Panc1 (cell line): ENCODE results near the gene CDK5RAP3.

ENCODE experiments used
- CTCF ChIP-seq: fragments of 450-650 bp; IDR thresholded peaks from 2 replicates; pipeline ENCODE4 v1.5.1; 2017; ENCODE audit warnings: mild to moderate bottlenecking
- POLR2AphosphoS5 ChIP-seq: IDR thresholded peaks from 2 replicates; pipeline ENCODE4 v1.6.1; 2012; ENCODE audit warnings: mild to moderate bottlenecking, low read depth, low read length, moderate library complexity
- REST ChIP-seq, 2 experiments: IDR thresholded peaks; 2 replicates each; pipeline ENCODE4 v1.6.1; 2011 to 2012; ENCODE audit warnings: low read depth in 2 of 2, control low read depth in 1 of 2, low read length in 1 of 2, mild to moderate bottlenecking in 1 of 2, moderate library complexity in 1 of 2; ENCODE audit not compliant: insufficient read depth in 1 of 2
- TCF7L2 ChIP-seq: IDR thresholded peaks from 2 replicates; pipeline ENCODE4 v1.6.1; 2011; ENCODE audit warnings: mild to moderate bottlenecking, low read depth, low read length, inconsistent platforms

- TF ChIP-seq CTCF (no peak), POLR2AphosphoS5 (no peak), REST (IDR thresholded peaks at IDR 0.05; ENCODE audit: insufficient read depth in 1 of 2, low read depth in 2 of 2, low read length in 1 of 2) (no peak), TCF7L2 (no peak)
These were observed 16.4 kb downstream of the CDK5RAP3 start for GRCh38 chr17:47987240-47987835.
